SK-N-SH (cell line): ENCODE results near the gene CYP51A1. TPM values are rescaled to one million over a fixed set of nuclear protein-coding genes. Genes with fewer than 3 reads are reported as not detected.

Experiments used
- CTCF ChIA-PET: fragments of 300-600, 350-600 bp; formaldehyde crosslinking; extraction: SDS; loops from one replicate; lab custom pipeline; 2021; lab: Yijun Ruan, JAX
- POLR2A ChIA-PET: fragments of 350-600 bp; sonication (Branson Sonifier 250); formaldehyde crosslinking; extraction: SDS; loops from one replicate; lab custom pipeline; 2020; ENCODE audit warnings: antibody characterized with exemption, inconsistent platforms; lab: Yijun Ruan, JAX
- DNase-seq: peaks from one replicate; pipeline ENCODE4 v3.0.0; 2012
- H2AFZ ChIP-seq: fragments of 200-600 bp; sonication (generic); 2 replicates; pipeline ENCODE4 v1.8.1; 2016; ENCODE audit warnings: antibody characterized with exemption, mild to moderate bottlenecking, low read depth
- H3F3A ChIP-seq: fragments of 200-600 bp; sonication (generic); replicated peaks from 2 replicates; pipeline ENCODE3; 2016; ENCODE audit warnings: antibody characterized with exemption, mild to moderate bottlenecking; ENCODE audit not compliant: insufficient read depth
- H3K27ac ChIP-seq, 2 experiments: fragments of 200-500 bp in 1 of 2; fragments of 200-600 bp in 1 of 2; sonication (Bioruptor generic) in 1 of 2; sonication (generic), shearing (Covaris generic) in 1 of 2; 2 replicates each; pipeline versions ENCODE4 v1.5.1 to v1.6.1; 2014 to 2016; ENCODE audit warnings: low read depth in 2 of 2, inconsistent platforms in 1 of 2, low read length in 1 of 2, mild to moderate bottlenecking in 1 of 2, mixed read lengths in 1 of 2
- H3K27me3 ChIP-seq: fragments of 200-600 bp; sonication (generic), shearing (Covaris generic); 2 replicates; pipeline ENCODE4 v1.6.1; 2016; ENCODE audit warnings: mixed run types; ENCODE audit not compliant: insufficient read depth
- H3K36me3 ChIP-seq, 2 experiments: fragments of 200-500 bp in 1 of 2; fragments of 200-600 bp in 1 of 2; sonication (Bioruptor generic) in 1 of 2; sonication (generic) in 1 of 2; replicated peaks in 1 of 2; 2 replicates each; pipeline versions ENCODE3 to v1.5.1; 2014 to 2016; ENCODE audit warnings: low read length in 1 of 2, mild to moderate bottlenecking in 1 of 2; ENCODE audit not compliant: insufficient read depth in 2 of 2, control insufficient read depth in 1 of 2
- H3K4me1 ChIP-seq, 2 experiments: fragments of 200-500 bp in 1 of 2; fragments of 200-600 bp in 1 of 2; sonication (Bioruptor generic) in 1 of 2; sonication (generic), shearing (Covaris generic) in 1 of 2; 2 replicates each; pipeline versions ENCODE4 v1.5.1 to v1.6.1; 2014 to 2016; ENCODE audit warnings: low read depth in 1 of 2, low read length in 1 of 2, mixed run types in 1 of 2; ENCODE audit not compliant: insufficient read depth in 2 of 2, control insufficient read depth in 1 of 2
- H3K4me2 ChIP-seq: fragments of 200-600 bp; sonication (generic), shearing (Covaris generic); 2 replicates; pipeline ENCODE4 v1.6.1; 2017; ENCODE audit warnings: mixed run types
- H3K4me3 ChIP-seq, 2 experiments: fragments of 200-500 bp in 1 of 2; fragments of 200-600 bp in 1 of 2; sonication (Bioruptor generic) in 1 of 2; sonication (generic), shearing (Covaris generic) in 1 of 2; 2 replicates each; pipeline versions ENCODE4 v1.5.1 to v1.8.1; 2014 to 2016; ENCODE audit warnings: low read depth in 2 of 2, inconsistent platforms in 1 of 2, low read length in 1 of 2, mild to moderate bottlenecking in 1 of 2, mixed read lengths in 1 of 2, moderate library complexity in 1 of 2
- H3K79me2 ChIP-seq: fragments of 200-600 bp; sonication (generic); 2 replicates; pipeline ENCODE4 v1.8.1; 2017; ENCODE audit warnings: mild to moderate bottlenecking; ENCODE audit not compliant: insufficient read depth
- H3K9ac ChIP-seq: fragments of 200-600 bp; sonication (generic); 2 replicates; pipeline ENCODE4 v1.6.1; 2017; ENCODE audit warnings: mixed run types
- H3K9me2 ChIP-seq: fragments of 200-600 bp; sonication (generic); 2 replicates; pipeline ENCODE4 v1.6.1; 2017; ENCODE audit warnings: mixed run types
- H3K9me3 ChIP-seq: fragments of 200-600 bp; sonication (generic); 2 replicates; pipeline ENCODE4 v1.6.1; 2017; ENCODE audit warnings: mixed run types, mild to moderate bottlenecking, moderate library complexity
- H4K20me1 ChIP-seq: fragments of 200-600 bp; sonication (generic); 2 replicates; pipeline ENCODE4 v1.6.1; 2017; ENCODE audit warnings: mild to moderate bottlenecking, mixed run types; ENCODE audit not compliant: insufficient read depth
- CHD2 ChIP-seq: fragments of 150-350 bp; IDR thresholded peaks from 2 replicates; pipeline ENCODE4 v1.6.1; 2018; ENCODE audit warnings: low read length; ENCODE audit not compliant: partially characterized antibody
- ELF1 ChIP-seq: IDR thresholded peaks from 2 replicates; pipeline ENCODE4 v1.4.0; 2012
- EZH2phosphoT487 ChIP-seq: fragments of 200-600 bp; sonication (generic); IDR thresholded peaks from 2 replicates; pipeline ENCODE4 v1.6.1; 2017; ENCODE audit warnings: low read depth, mixed run types, mild to moderate bottlenecking, antibody characterized with exemption, moderate library complexity, borderline replicate concordance
- GABPA ChIP-seq: IDR thresholded peaks from 2 replicates; pipeline ENCODE4 v1.4.0; 2012; ENCODE audit warnings: low read depth, mild to moderate bottlenecking
- MEF2A ChIP-seq: IDR thresholded peaks from 2 replicates; pipeline ENCODE4 v1.4.0; 2012; ENCODE audit warnings: low read depth, borderline replicate concordance
- MXI1 ChIP-seq: IDR thresholded peaks from 2 replicates; pipeline ENCODE4 v1.6.1; 2012; ENCODE audit warnings: mild to moderate bottlenecking, low read depth, low read length, improper control_type of control experiment
- NRF1 ChIP-seq: IDR thresholded peaks from 2 replicates; pipeline ENCODE4 v1.6.1; 2012; ENCODE audit warnings: low read depth, mild to moderate bottlenecking, low read length
- POLR2AphosphoS5 ChIP-seq: IDR thresholded peaks from 2 replicates; pipeline ENCODE4 v1.6.1; 2012; ENCODE audit warnings: low read depth, low read length
- RAD21 ChIP-seq: IDR thresholded peaks from 2 replicates; pipeline ENCODE4 v1.6.1; 2012; ENCODE audit warnings: mild to moderate bottlenecking, low read length
- RCOR1 ChIP-seq: fragments of 150-350 bp; IDR thresholded peaks from 2 replicates; pipeline ENCODE4 v1.6.1; 2017; ENCODE audit warnings: antibody characterized with exemption, low read length
- RXRA ChIP-seq: IDR thresholded peaks from 2 replicates; pipeline ENCODE4 v1.4.0; 2012; ENCODE audit warnings: low read depth, mild to moderate bottlenecking, borderline replicate concordance
- TCF12 ChIP-seq: IDR thresholded peaks from 2 replicates; pipeline ENCODE4 v1.4.0; 2012
- TEAD4 ChIP-seq: IDR thresholded peaks from 2 replicates; pipeline ENCODE4 v1.4.0; 2012; ENCODE audit warnings: mild to moderate bottlenecking, borderline replicate concordance; ENCODE audit not compliant: insufficient read depth
- whole genome bisulfite sequencing: methylation state at CpG from one replicate; pipeline ENCODE4 v1.1.6; 2017; ENCODE audit warnings: low lambda C conversion rate; 5-methylcytosine and 5-hydroxymethylcytosine counted together
- polyA plus RNA-seq, 3 experiments: library from polyadenylated mRNA; depleted of rRNA; stranded (reverse); fragments of >200 nt; gene quantifications; 2 replicates each; pipeline ENCODE4 v1.2.3, GENCODE V29; 2012
- TF ChIP-seq, protein P1 (sequence below): IDR thresholded peaks from 2 replicates; pipeline ENCODE4 v1.4.0; 2012; ENCODE audit warnings: low read depth, borderline replicate concordance
- TF ChIP-seq, protein P2 (sequence below): fragments of 200-600 bp; sonication (generic); IDR thresholded peaks from 2 replicates; pipeline ENCODE4 v1.6.1; 2017; ENCODE audit warnings: antibody characterized with exemption, mild to moderate bottlenecking, moderate library complexity

The CYP51A1 gene
- polyA plus RNA-seq, 1 of the 3 experiments (the other 2 are of a cell fraction): 4.7 TPM

DNA sequence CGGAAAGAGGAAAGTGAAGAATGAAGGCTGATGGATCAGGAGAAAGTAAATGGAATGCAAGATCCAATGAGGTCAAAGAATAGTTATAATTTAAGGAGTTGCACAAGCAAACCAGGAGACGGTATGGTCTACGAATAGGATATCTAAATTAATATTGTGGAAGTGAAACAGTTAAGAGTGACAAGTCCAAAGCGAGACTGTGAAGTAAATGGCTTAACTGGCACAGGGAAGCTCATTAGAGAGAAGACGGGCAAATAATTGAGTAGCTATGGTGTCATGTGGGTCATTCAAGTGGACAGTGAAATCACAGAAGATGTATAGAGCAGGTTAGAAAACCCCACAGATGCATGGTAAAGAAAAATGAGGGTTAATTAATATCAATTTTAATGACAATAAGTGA lies 3.2 kb downstream of the CYP51A1 start:
- DNase-seq: no peak
- Histone ChIP-seq H3K79me2 (peaks cover 38% of the 10 kb centered on the region), H4K20me1 (no peaks in the 10 kb centered on the region), H3K36me3 (peaks cover 42 to 51% of the 10 kb centered on the region in 2 experiments), H2AFZ (no peak overlapping the region), H3K27me3 (no peaks in the 10 kb centered on the region), H3K27ac (no peak overlapping the region), H3K4me1 (peaks cover 0 to 12% of the 10 kb centered on the region in 2 experiments; a peak in 3 of 4 replicates), H3K9me3 (no peaks in the 10 kb centered on the region), H3K4me3 (no peak overlapping the region), H3K4me2 (no peak overlapping the region), H3F3A (peaks cover 11% of the 10 kb centered on the region), H3K9ac (no peak overlapping the region), H3K9me2 (no peaks in the 10 kb centered on the region)
- TF ChIP-seq ELF1: no peak
- ChIA-PET POLR2A (no interaction called here), CTCF (interaction anchor here (0.7 to 1.8 kb wide), 6 partner anchors 9 to 551 kb away, joined by 3 to 6 read pairs (median 3); partner anchors contain the start of gene GATAD1)
- WGBS: 97% methylated on average over 5 of the region's 5 CpGs

DNA sequence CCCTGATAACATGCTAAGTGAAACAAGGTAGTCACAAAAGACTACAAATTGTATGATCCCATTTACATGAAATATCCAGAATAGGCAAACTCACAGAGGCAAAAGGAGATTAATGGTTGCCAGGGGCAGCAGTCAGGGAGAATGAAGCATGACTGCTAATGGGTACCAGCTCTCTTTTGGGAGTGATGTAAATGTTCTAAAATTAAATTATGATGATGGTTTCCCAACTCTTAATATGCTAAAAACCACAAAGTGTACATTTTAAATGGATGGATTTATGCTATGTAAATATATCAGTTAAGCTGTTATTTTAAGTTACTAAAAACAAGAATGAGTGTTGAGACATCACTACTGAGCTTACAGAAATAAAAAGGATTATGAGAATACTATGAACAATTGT lies 12.6 kb downstream of the CYP51A1 start:
- H3K27me3 ChIP-seq: no peaks in the 10 kb centered on the region

More for the DNA sequence above, 12.6 kb downstream of the CYP51A1 start:
- Histone ChIP-seq H3K27ac (no peak overlapping the region), H3K9me3 (peaks cover 8% of the 10 kb centered on the region; the same call in 1 of the 2 replicates), H3K9me2 (no peaks in the 10 kb centered on the region), H3K79me2 (peaks cover 35% of the 10 kb centered on the region), H3F3A (no peaks in the 10 kb centered on the region), H3K9ac (no peak overlapping the region), H3K36me3 (peaks cover 51 to 81% of the 10 kb centered on the region in 2 experiments), H3K4me2 (no peak overlapping the region), H3K4me1 (no peaks in the 10 kb centered on the region), H3K4me3 (no peak overlapping the region), H4K20me1 (no peaks in the 10 kb centered on the region), H2AFZ (no peak overlapping the region)
- CTCF ChIA-PET: interaction anchor here (0.5 to 4.4 kb wide), 2 partner anchors 12 to 325 kb away, joined by 3 to 24 read pairs; partner anchors contain the start of genes CYP51A1 and GATAD1
- no peak for TF ChIP-seq NRF1
- TF ChIP-seq MEF2A: no peak
- no peak for TF ChIP-seq MXI1
- TF ChIP-seq, protein P1, sequence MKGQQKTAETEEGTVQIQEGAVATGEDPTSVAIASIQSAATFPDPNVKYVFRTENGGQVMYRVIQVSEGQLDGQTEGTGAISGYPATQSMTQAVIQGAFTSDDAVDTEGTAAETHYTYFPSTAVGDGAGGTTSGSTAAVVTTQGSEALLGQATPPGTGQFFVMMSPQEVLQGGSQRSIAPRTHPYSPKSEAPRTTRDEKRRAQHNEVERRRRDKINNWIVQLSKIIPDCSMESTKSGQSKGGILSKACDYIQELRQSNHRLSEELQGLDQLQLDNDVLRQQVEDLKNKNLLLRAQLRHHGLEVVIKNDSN: no peak
- TF ChIP-seq, protein P2, sequence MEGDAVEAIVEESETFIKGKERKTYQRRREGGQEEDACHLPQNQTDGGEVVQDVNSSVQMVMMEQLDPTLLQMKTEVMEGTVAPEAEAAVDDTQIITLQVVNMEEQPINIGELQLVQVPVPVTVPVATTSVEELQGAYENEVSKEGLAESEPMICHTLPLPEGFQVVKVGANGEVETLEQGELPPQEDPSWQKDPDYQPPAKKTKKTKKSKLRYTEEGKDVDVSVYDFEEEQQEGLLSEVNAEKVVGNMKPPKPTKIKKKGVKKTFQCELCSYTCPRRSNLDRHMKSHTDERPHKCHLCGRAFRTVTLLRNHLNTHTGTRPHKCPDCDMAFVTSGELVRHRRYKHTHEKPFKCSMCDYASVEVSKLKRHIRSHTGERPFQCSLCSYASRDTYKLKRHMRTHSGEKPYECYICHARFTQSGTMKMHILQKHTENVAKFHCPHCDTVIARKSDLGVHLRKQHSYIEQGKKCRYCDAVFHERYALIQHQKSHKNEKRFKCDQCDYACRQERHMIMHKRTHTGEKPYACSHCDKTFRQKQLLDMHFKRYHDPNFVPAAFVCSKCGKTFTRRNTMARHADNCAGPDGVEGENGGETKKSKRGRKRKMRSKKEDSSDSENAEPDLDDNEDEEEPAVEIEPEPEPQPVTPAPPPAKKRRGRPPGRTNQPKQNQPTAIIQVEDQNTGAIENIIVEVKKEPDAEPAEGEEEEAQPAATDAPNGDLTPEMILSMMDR: no peak
- TF ChIP-seq RCOR1: no peak
- TF ChIP-seq TCF12: no peak
- TF ChIP-seq EZH2phosphoT487: no peak
- TF ChIP-seq RAD21: no peak
- no peak for TF ChIP-seq TEAD4
- no peak for TF ChIP-seq POLR2AphosphoS5
- no peak for TF ChIP-seq RXRA
- no peak for TF ChIP-seq CHD2
- no peak for TF ChIP-seq GABPA
- POLR2A ChIA-PET: no interaction called here
- no peak for DNase-seq
